KMS-11 (cell line): ENCODE results near the gene RMDN2.

Source experiments
- H2AFZ ChIP-seq: fragments of 200-600 bp; sonication (generic); 2 replicates; pipeline ENCODE4 v1.6.1; 2016; ENCODE audit warnings: antibody characterized with exemption, mixed run types, low read depth
- H3K27ac ChIP-seq: fragments of 200-600 bp; sonication (generic); 2 replicates; pipeline ENCODE4 v1.6.1; 2016; ENCODE audit warnings: mild to moderate bottlenecking, mixed run types
- H3K27me3 ChIP-seq: fragments of 200-600 bp; sonication (generic); 2 replicates; pipeline ENCODE4 v1.6.1; 2017; ENCODE audit warnings: mild to moderate bottlenecking, low read depth, mixed run types, moderate library complexity; ENCODE audit not compliant: insufficient read depth
- H3K36me3 ChIP-seq: fragments of 200-600 bp; sonication (generic); 2 replicates; pipeline ENCODE4 v1.6.1; 2017; ENCODE audit warnings: mild to moderate bottlenecking, mixed run types; ENCODE audit not compliant: insufficient read depth
- H3K4me1 ChIP-seq: fragments of 200-600 bp; sonication (generic); 2 replicates; pipeline ENCODE4 v1.6.1; 2016; ENCODE audit warnings: mild to moderate bottlenecking, low read depth, mixed run types; ENCODE audit not compliant: poor library complexity, severe bottlenecking
- H3K4me2 ChIP-seq: fragments of 200-600 bp; sonication (generic); 2 replicates; pipeline ENCODE4 v1.7.0; 2016; ENCODE audit warnings: mild to moderate bottlenecking, mixed run types
- H3K4me3 ChIP-seq: fragments of 200-600 bp; sonication (generic); IDR thresholded peaks from 2 replicates; pipeline ENCODE4 v1.6.1; 2017; ENCODE audit warnings: low read depth, low read length, mixed read lengths; ENCODE audit not compliant: insufficient read depth
- H3K79me2 ChIP-seq: fragments of 200-600 bp; sonication (generic); 2 replicates; pipeline ENCODE4 v1.6.1; 2016; ENCODE audit warnings: low read depth, mixed run types; ENCODE audit not compliant: insufficient read depth
- H3K9ac ChIP-seq: fragments of 200-600 bp; sonication (generic); 2 replicates; pipeline ENCODE4 v1.6.1; 2016; ENCODE audit warnings: mild to moderate bottlenecking, mixed run types
- H4K20me1 ChIP-seq: fragments of 200-600 bp; sonication (generic); 2 replicates; pipeline ENCODE4 v1.6.1; 2016; ENCODE audit warnings: mild to moderate bottlenecking, mixed run types; ENCODE audit not compliant: insufficient read depth
- CTCF ChIP-seq: fragments of 200-600 bp; sonication (generic); conservative IDR thresholded peaks from 2 replicates; pipeline ENCODE4 v1.6.1; 2017; ENCODE audit warnings: low read depth, mild to moderate bottlenecking, antibody characterized with exemption, low read length, moderate library complexity, mixed read lengths

The RMDN2 gene

GRCh38 chr2:37914340-37914739 is 10.7 kb upstream of the RMDN2 start:
- H3K4me2 ChIP-seq: no peak overlapping the region
- no peaks in the 10 kb centered on the region for H3K79me2 ChIP-seq
- H4K20me1 ChIP-seq: no peaks in the 10 kb centered on the region
- no peak for TF ChIP-seq CTCF
- H3K4me1 ChIP-seq: no peaks in the 10 kb centered on the region
- no peak overlapping the region for H3K4me3 ChIP-seq
- H2AFZ ChIP-seq: no peak overlapping the region
- H3K27me3 ChIP-seq: no peaks in the 10 kb centered on the region
- H3K27ac ChIP-seq: no peak overlapping the region
- no peaks in the 10 kb centered on the region for H3K36me3 ChIP-seq
- no peak overlapping the region for H3K9ac ChIP-seq

GRCh38 chr2:37915773-37916172 is 9.3 kb upstream of the RMDN2 start:
- Histone ChIP-seq H3K4me1 (no peaks in the 10 kb centered on the region), H3K27ac (no peak overlapping the region), H3K79me2 (no peaks in the 10 kb centered on the region), H3K9ac (no peak overlapping the region), H3K4me3 (no peak overlapping the region), H4K20me1 (no peaks in the 10 kb centered on the region), H3K4me2 (no peak overlapping the region), H3K36me3 (no peaks in the 10 kb centered on the region), H3K27me3 (no peaks in the 10 kb centered on the region), H2AFZ (no peak overlapping the region)
- no peak for TF ChIP-seq CTCF

GRCh38 chr2:37916512-37917082 is 8.5 kb upstream of the RMDN2 start:
- TF ChIP-seq CTCF: no peak
- Histone ChIP-seq H4K20me1 (no peaks in the 10 kb centered on the region), H3K27ac (no peak overlapping the region), H3K4me1 (no peaks in the 10 kb centered on the region), H3K27me3 (no peaks in the 10 kb centered on the region), H3K4me2 (no peak overlapping the region), H3K9ac (no peak overlapping the region), H2AFZ (no peak overlapping the region), H3K4me3 (no peak overlapping the region), H3K79me2 (no peaks in the 10 kb centered on the region), H3K36me3 (no peaks in the 10 kb centered on the region)

- H3K27ac ChIP-seq: no peak overlapping the region
- H3K4me3 ChIP-seq: no peak overlapping the region
- no peaks in the 10 kb centered on the region for H3K36me3 ChIP-seq
- no peak overlapping the region for H3K9ac ChIP-seq
- TF ChIP-seq CTCF: no peak
- no peaks in the 10 kb centered on the region for H3K27me3 ChIP-seq
- H3K79me2 ChIP-seq: no peaks in the 10 kb centered on the region
- no peaks in the 10 kb centered on the region for H4K20me1 ChIP-seq
- H2AFZ ChIP-seq: no peak overlapping the region
- no peak overlapping the region for H3K4me2 ChIP-seq
- H3K4me1 ChIP-seq: no peaks in the 10 kb centered on the region
Observed at GRCh38 chr2:37917281-37918228, 7.5 kb upstream of the RMDN2 start.
